Mesenchymal stem cell (in vitro differentiated cells and primary cell): ENCODE results near the gene ALPL.

Experiments used
- DNase-seq: peaks from one replicate; pipeline ENCODE4 v3.0.0-alpha.2; 2013
- H2AFZ ChIP-seq: one replicate; pipeline ENCODE4 v1.6.1; 2013; ENCODE audit warnings: low read depth, mild to moderate bottlenecking, control low read depth, inconsistent platforms, low read length, moderate library complexity
- H2AK5ac ChIP-seq: 2 replicates; pipeline ENCODE4 v1.6.1; 2013; ENCODE audit warnings: low read length, moderate library complexity, mild to moderate bottlenecking, inconsistent platforms; ENCODE audit not compliant: severe bottlenecking
- H2BK120ac ChIP-seq: one replicate; pipeline ENCODE4 v1.6.1; 2013; ENCODE audit warnings: low read depth, mild to moderate bottlenecking, inconsistent platforms, low read length, moderate library complexity
- H2BK12ac ChIP-seq, 2 experiments: one replicate each; pipeline ENCODE4 v1.6.1; 2013; ENCODE audit warnings: inconsistent platforms in 2 of 2, low read length in 2 of 2, mild to moderate bottlenecking in 2 of 2, moderate library complexity in 2 of 2, control low read depth in 1 of 2
- H2BK15ac ChIP-seq: one replicate; pipeline ENCODE4 v1.6.1; 2013; ENCODE audit warnings: mild to moderate bottlenecking, low read depth, inconsistent platforms; ENCODE audit not compliant: poor library complexity, severe bottlenecking
- H2BK5ac ChIP-seq: 2 replicates; pipeline ENCODE4 v1.6.1; 2013; ENCODE audit warnings: low read depth, mild to moderate bottlenecking, low read length, control low read depth, inconsistent platforms; ENCODE audit not compliant: poor library complexity, severe bottlenecking
- H3K14ac ChIP-seq, 2 experiments: one replicate each; pipeline ENCODE4 v1.6.1; 2013; ENCODE audit warnings: inconsistent platforms in 2 of 2, low read length in 2 of 2, control low read depth in 1 of 2, mild to moderate bottlenecking in 1 of 2, moderate library complexity in 1 of 2
- H3K18ac ChIP-seq, 2 experiments: one replicate each; pipeline ENCODE4 v1.6.1; 2013; ENCODE audit warnings: inconsistent platforms in 2 of 2, low read length in 2 of 2, control low read depth in 1 of 2, low read depth in 1 of 2, mild to moderate bottlenecking in 1 of 2
- H3K23ac ChIP-seq, 2 experiments: one replicate each; pipeline ENCODE4 v1.6.1; 2013; ENCODE audit warnings: inconsistent platforms in 2 of 2, low read length in 2 of 2, mild to moderate bottlenecking in 2 of 2, moderate library complexity in 2 of 2, control low read depth in 1 of 2
- H3K27ac ChIP-seq: 2 replicates; pipeline ENCODE4 v1.5.1; 2013; ENCODE audit warnings: mild to moderate bottlenecking, moderate library complexity, low read length, control low read depth, inconsistent platforms; ENCODE audit not compliant: poor library complexity, severe bottlenecking
- H3K27me3 ChIP-seq, 2 experiments: 2 replicates each; pipeline versions ENCODE4 v1.6.1 to v1.7.0; 2013; ENCODE audit warnings: low read length in 2 of 2, mild to moderate bottlenecking in 2 of 2, moderate library complexity in 2 of 2, control low read depth in 1 of 2, inconsistent platforms in 1 of 2; ENCODE audit not compliant: control insufficient read depth in 1 of 2, insufficient read depth in 1 of 2
- H3K36me3 ChIP-seq, 2 experiments: 2 replicates each; pipeline versions ENCODE4 v1.6.1 to v1.7.0; 2013; ENCODE audit warnings: low read length in 2 of 2, control low read depth in 1 of 2, inconsistent platforms in 1 of 2, low read depth in 1 of 2, mild to moderate bottlenecking in 1 of 2; ENCODE audit not compliant: insufficient read depth in 2 of 2, control insufficient read depth in 1 of 2
- H3K4ac ChIP-seq, 2 experiments: one replicate each; pipeline ENCODE4 v1.6.1; 2013; ENCODE audit warnings: inconsistent platforms in 2 of 2, low read length in 2 of 2, mild to moderate bottlenecking in 2 of 2, moderate library complexity in 2 of 2, control low read depth in 1 of 2, low read depth in 1 of 2
- H3K4me1 ChIP-seq: 2 replicates; pipeline ENCODE4 v1.6.1; 2013; ENCODE audit warnings: low read depth, low read length, control low read depth; ENCODE audit not compliant: control insufficient read depth, insufficient read depth
- H3K4me2 ChIP-seq: 2 replicates; pipeline ENCODE4 v1.6.1; 2013; ENCODE audit warnings: low read length, mild to moderate bottlenecking, inconsistent platforms; ENCODE audit not compliant: poor library complexity, severe bottlenecking
- H3K4me3 ChIP-seq, 2 experiments: 2 replicates each; pipeline versions ENCODE4 v1.5.1 to v1.7.0; 2013; ENCODE audit warnings: low read length in 2 of 2, mild to moderate bottlenecking in 2 of 2, control low read depth in 1 of 2, low read depth in 1 of 2; ENCODE audit not compliant: insufficient read depth in 1 of 2
- H3K79me1 ChIP-seq: replicated peaks from 2 replicates; pipeline ENCODE4 v1.6.1; 2013; ENCODE audit warnings: mild to moderate bottlenecking, control low read depth, low read length, inconsistent platforms; ENCODE audit not compliant: poor library complexity, severe bottlenecking
- H3K9ac ChIP-seq: 2 replicates; pipeline ENCODE4 v1.7.0; 2013; ENCODE audit warnings: mild to moderate bottlenecking, low read length, moderate library complexity
- H3K9me3 ChIP-seq: 2 replicates; pipeline ENCODE4 v1.7.0; 2013; ENCODE audit warnings: mild to moderate bottlenecking, low read length; ENCODE audit not compliant: control insufficient read depth
- H4K8ac ChIP-seq: one replicate; pipeline ENCODE4 v1.6.1; 2013; ENCODE audit warnings: inconsistent platforms, mild to moderate bottlenecking, low read length, moderate library complexity
- H4K91ac ChIP-seq: one replicate; pipeline ENCODE4 v1.6.1; 2013; ENCODE audit warnings: mild to moderate bottlenecking, low read length, inconsistent platforms
- WGBS: methylation state at CpG from one replicate; pipeline ENCODE4 v1.1.7; 2013; ENCODE audit warnings: mixed read lengths; 5-methylcytosine and 5-hydroxymethylcytosine counted together

The ALPL gene

GRCh38 chr1:21570885-21571284 lies 61.7 kb downstream of the ALPL start:
- no peak overlapping the region for H3K18ac ChIP-seq
- H2AFZ ChIP-seq: no peak overlapping the region
- no peak overlapping the region for H3K4me2 ChIP-seq
- no peak for DNase-seq
- no peak overlapping the region for H2BK12ac ChIP-seq
- no peak overlapping the region for H3K4ac ChIP-seq
- no peak overlapping the region for H2BK15ac ChIP-seq
- H3K27ac ChIP-seq: no peak overlapping the region
- no peak overlapping the region for H3K4me3 ChIP-seq
- no peak overlapping the region for H3K23ac ChIP-seq
- no peak overlapping the region for H2BK5ac ChIP-seq
- no peaks in the 10 kb centered on the region for H3K79me1 ChIP-seq
- peaks cover 51% of the 10 kb centered on the region for H3K4me1 ChIP-seq
- no peak overlapping the region for H2AK5ac ChIP-seq
- no peaks in the 10 kb centered on the region for H3K27me3 ChIP-seq
- H4K91ac ChIP-seq: no peak overlapping the region
- no peak overlapping the region for H2BK120ac ChIP-seq
- H3K36me3 ChIP-seq: peaks cover 0 to 3% of the 10 kb centered on the region in 2 experiments
- 100% methylated on average over 4 of the region's 4 CpGs for WGBS
- H3K9ac ChIP-seq: no peak overlapping the region
- H4K8ac ChIP-seq: no peak overlapping the region
- no peak overlapping the region for H3K14ac ChIP-seq
- H3K9me3 ChIP-seq: no peaks in the 10 kb centered on the region

GRCh38 chr1:21572221-21572620 lies 63.0 kb downstream of the ALPL start:
- Histone ChIP-seq H2AK5ac (no peak overlapping the region), H3K4me1 (peaks cover 42% of the 10 kb centered on the region), H2AFZ (no peak overlapping the region), H3K27me3 (no peaks in the 10 kb centered on the region), H4K8ac (no peak overlapping the region), H3K23ac (no peak overlapping the region), H3K36me3 (peaks cover 0 to 3% of the 10 kb centered on the region in 2 experiments), H3K27ac (no peak overlapping the region), H3K4me2 (no peak overlapping the region), H3K14ac (no peak overlapping the region), H3K18ac (no peak overlapping the region), H2BK12ac (no peak overlapping the region), H3K9ac (no peak overlapping the region), H3K4ac (no peak overlapping the region), H3K4me3 (no peak overlapping the region), H2BK5ac (no peak overlapping the region), H3K79me1 (no peaks in the 10 kb centered on the region), H3K9me3 (no peaks in the 10 kb centered on the region), H2BK15ac (no peak overlapping the region), H2BK120ac (no peak overlapping the region), H4K91ac (peak overlapping the region; percentile 41)
- WGBS: 94% methylated on average over 6 of the region's 6 CpGs
- no peak for DNase-seq

- H2AFZ ChIP-seq: no peak overlapping the region
- H4K8ac ChIP-seq: no peak overlapping the region
- H2BK12ac ChIP-seq: no peak overlapping the region
- H3K4me3 ChIP-seq: no peak overlapping the region
- no peak for DNase-seq
- no peak overlapping the region for H2BK15ac ChIP-seq
- peaks cover 0 to 3% of the 10 kb centered on the region in 2 experiments for H3K36me3 ChIP-seq
- H3K14ac ChIP-seq: no peak overlapping the region
- no peak overlapping the region for H4K91ac ChIP-seq
- no peaks in the 10 kb centered on the region for H3K27me3 ChIP-seq
- H2AK5ac ChIP-seq: no peak overlapping the region
- 91% methylated on average over 10 of the region's 13 CpGs for WGBS
- H3K27ac ChIP-seq: no peak overlapping the region
- no peaks in the 10 kb centered on the region for H3K79me1 ChIP-seq
- H2BK120ac ChIP-seq: no peak overlapping the region
- H3K4ac ChIP-seq: no peak overlapping the region
- H3K4me1 ChIP-seq: peaks cover 38% of the 10 kb centered on the region
- H3K18ac ChIP-seq: no peak overlapping the region
- H3K23ac ChIP-seq: no peak overlapping the region
- H3K4me2 ChIP-seq: no peak overlapping the region
- H3K9me3 ChIP-seq: no peaks in the 10 kb centered on the region
- H2BK5ac ChIP-seq: no peak overlapping the region
- no peak overlapping the region for H3K9ac ChIP-seq
These were observed 63.6 kb downstream of the ALPL start for GRCh38 chr1:21572735-21573277.

- Histone ChIP-seq H3K4me3 (no peak overlapping the region), H2BK120ac (no peak overlapping the region), H2BK15ac (no peak overlapping the region), H3K4ac (no peak overlapping the region), H4K8ac (no peak overlapping the region), H3K9me3 (no peaks in the 10 kb centered on the region), H3K4me2 (no peak overlapping the region), H3K79me1 (no peaks in the 10 kb centered on the region), H3K27ac (no peak overlapping the region), H4K91ac (no peak overlapping the region), H3K36me3 (peaks cover 0 to 3% of the 10 kb centered on the region in 2 experiments), H2AFZ (no peak overlapping the region), H3K18ac (no peak overlapping the region), H3K27me3 (no peaks in the 10 kb centered on the region), H2AK5ac (peak overlapping the region; percentile 9), H3K14ac (no peak overlapping the region), H3K9ac (no peak overlapping the region), H2BK12ac (no peak overlapping the region), H2BK5ac (no peak overlapping the region), H3K23ac (no peak overlapping the region), H3K4me1 (peaks cover 31% of the 10 kb centered on the region)
- DNase-seq: no peak
- 92% methylated on average over 11 of the region's 11 CpGs for WGBS
These were observed 64.3 kb downstream of the ALPL start for GRCh38 chr1:21573475-21573874.
